ENCODE measurements around the gene SCGB2B2. TPM values are rescaled to one million over a fixed set of nuclear protein-coding genes. Genes with fewer than 3 reads are reported as not detected.

SCGB2B2 gene
- polyA plus RNA-seq, 1 donor, result 0.64 TPM

Other genes starting within 250 kb of the SCGB2B2 start
- gene UBA2, start 248.8 kb downstream of the SCGB2B2 start, polyA plus RNA-seq, result 95.4 TPM
- 7.1 TPM for gene WTIP, start 195.4 kb downstream of the SCGB2B2 start, polyA plus RNA-seq
- 58.8 TPM for gene ZNF302, start 519 bp upstream of the SCGB2B2 start, polyA plus RNA-seq
- 26.6 TPM for gene ZNF181, start 57.1 kb upstream of the SCGB2B2 start, polyA plus RNA-seq
- 11.1 TPM for gene ZNF599, start 96.1 kb upstream of the SCGB2B2 start, polyA plus RNA-seq
- gene ZNF30, start 249.7 kb upstream of the SCGB2B2 start, polyA plus RNA-seq, result 7.4 TPM

Data from large intestine (tissue), 1 donor.